Smooth muscle cell (in vitro differentiated cells): Measurements from ENCODE around the gene CFAP61. TPM values are rescaled to one million over a fixed set of nuclear protein-coding genes. Genes with fewer than 3 reads are reported as not detected.

ENCODE experiments used
- DNase-seq: peaks from one replicate; lab custom pipeline; 2025; ENCODE audit not compliant: unreplicated experiment; lab: John Stamatoyannopoulos, UW
- H2AFZ ChIP-seq: fragments of 200-600 bp; sonication (generic); 2 replicates; pipeline ENCODE4 v1.6.0; 2016; ENCODE audit warnings: antibody characterized with exemption, low read depth, mild to moderate bottlenecking
- H3F3A ChIP-seq: fragments of 200-600 bp; sonication (generic); 2 replicates; pipeline ENCODE4 v1.6.0; 2017; ENCODE audit warnings: antibody characterized with exemption, low read depth
- H3K27ac ChIP-seq: fragments of 200-600 bp; sonication (generic); 2 replicates; pipeline ENCODE4 v1.5.1; 2016; ENCODE audit warnings: low read depth, mild to moderate bottlenecking
- H3K27me3 ChIP-seq: fragments of 200-600 bp; sonication (generic); 2 replicates; pipeline ENCODE4 v1.6.1; 2016; ENCODE audit warnings: low read depth, mild to moderate bottlenecking
- H3K36me3 ChIP-seq: fragments of 200-600 bp; sonication (generic); 2 replicates; pipeline ENCODE4 v1.5.1; 2016; ENCODE audit warnings: low read depth
- H3K4me1 ChIP-seq: fragments of 200-600 bp; sonication (generic); 2 replicates; pipeline ENCODE4 v1.5.1; 2016; ENCODE audit warnings: low read depth
- H3K4me2 ChIP-seq: fragments of 200-600 bp; sonication (generic); 2 replicates; pipeline ENCODE4 v1.6.0; 2016; ENCODE audit warnings: mild to moderate bottlenecking
- H3K4me3 ChIP-seq: fragments of 200-600 bp; sonication (generic); 2 replicates; pipeline ENCODE4 v1.5.1; 2016; ENCODE audit warnings: mild to moderate bottlenecking
- H3K79me2 ChIP-seq: fragments of 200-600 bp; sonication (generic); 2 replicates; pipeline ENCODE4 v1.6.0; 2016; ENCODE audit warnings: low read depth, mild to moderate bottlenecking
- H3K9ac ChIP-seq: fragments of 200-600 bp; sonication (generic); 2 replicates; pipeline ENCODE4 v1.6.0; 2016; ENCODE audit warnings: low read depth
- H3K9me3 ChIP-seq: fragments of 200-600 bp; sonication (generic); replicated peaks from 2 replicates; pipeline ENCODE4 v1.5.1; 2016; ENCODE audit warnings: low read depth
- H4K20me1 ChIP-seq: fragments of 200-600 bp; sonication (generic); 2 replicates; pipeline ENCODE4 v1.6.0; 2016; ENCODE audit warnings: low read depth
- WGBS: methylation state at CpG from one replicate; pipeline ENCODE4 v1.1.7; 2016; ENCODE audit warnings: low lambda C conversion rate; 5-methylcytosine and 5-hydroxymethylcytosine counted together
- polyA plus RNA-seq: library from polyadenylated mRNA; unstranded; fragments of >200 nt; fragmentation: Nextera tagmentation; extraction: Ambion mirVana; gene quantifications from 2 replicates; pipeline ENCODE4 v1.2.1, GENCODE V29; 2016
- total RNA-seq: library from RNA; depleted of rRNA; stranded (reverse); fragments of >200 nt; gene quantifications from 2 replicates; pipeline ENCODE4 v1.2.3, GENCODE V29; 2014
- TF ChIP-seq, protein P1 (sequence below): fragments of 200-600 bp; sonication (generic); IDR thresholded peaks from 2 replicates; pipeline ENCODE4 v1.5.1; 2017; ENCODE audit warnings: borderline replicate concordance, mild to moderate bottlenecking, antibody characterized with exemption; ENCODE audit not compliant: insufficient read depth, poor library complexity, severe bottlenecking

CFAP61 gene
- total and polyA plus RNA-seq, 2 experiments from 2014 or later = not detected

DNA sequence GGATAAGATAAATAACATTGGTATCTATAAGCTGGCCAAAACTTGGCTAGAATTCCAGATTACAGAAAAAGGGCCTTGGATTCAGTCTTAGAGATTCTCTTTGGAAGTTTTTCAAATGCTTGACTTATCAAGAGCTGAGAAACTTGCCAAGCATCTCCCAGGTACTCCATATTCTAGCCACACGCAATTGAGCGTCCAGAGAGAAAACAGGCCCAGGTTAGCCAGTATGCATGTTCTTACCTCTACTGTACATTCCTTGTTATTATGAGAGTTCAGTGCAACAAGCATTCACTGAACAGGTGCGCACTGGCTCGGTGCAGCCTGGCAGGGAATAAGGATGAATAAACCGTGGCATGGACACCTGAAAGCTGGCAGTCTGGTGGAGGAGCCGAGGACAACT is 13.7 kb upstream of the CFAP61 start:
- H3F3A ChIP-seq = peaks cover 14% of the 10 kb centered on the region
- no peaks in the 10 kb centered on the region for H4K20me1 ChIP-seq
- H3K27me3 ChIP-seq = no peaks in the 10 kb centered on the region
- TF ChIP-seq, protein P1, sequence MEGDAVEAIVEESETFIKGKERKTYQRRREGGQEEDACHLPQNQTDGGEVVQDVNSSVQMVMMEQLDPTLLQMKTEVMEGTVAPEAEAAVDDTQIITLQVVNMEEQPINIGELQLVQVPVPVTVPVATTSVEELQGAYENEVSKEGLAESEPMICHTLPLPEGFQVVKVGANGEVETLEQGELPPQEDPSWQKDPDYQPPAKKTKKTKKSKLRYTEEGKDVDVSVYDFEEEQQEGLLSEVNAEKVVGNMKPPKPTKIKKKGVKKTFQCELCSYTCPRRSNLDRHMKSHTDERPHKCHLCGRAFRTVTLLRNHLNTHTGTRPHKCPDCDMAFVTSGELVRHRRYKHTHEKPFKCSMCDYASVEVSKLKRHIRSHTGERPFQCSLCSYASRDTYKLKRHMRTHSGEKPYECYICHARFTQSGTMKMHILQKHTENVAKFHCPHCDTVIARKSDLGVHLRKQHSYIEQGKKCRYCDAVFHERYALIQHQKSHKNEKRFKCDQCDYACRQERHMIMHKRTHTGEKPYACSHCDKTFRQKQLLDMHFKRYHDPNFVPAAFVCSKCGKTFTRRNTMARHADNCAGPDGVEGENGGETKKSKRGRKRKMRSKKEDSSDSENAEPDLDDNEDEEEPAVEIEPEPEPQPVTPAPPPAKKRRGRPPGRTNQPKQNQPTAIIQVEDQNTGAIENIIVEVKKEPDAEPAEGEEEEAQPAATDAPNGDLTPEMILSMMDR = no peak
- H3K4me2 ChIP-seq = no peak overlapping the region
- H2AFZ ChIP-seq = no peak overlapping the region
- 97% methylated on average over 6 of the region's 6 CpGs for WGBS
- no peaks in the 10 kb centered on the region for H3K4me1 ChIP-seq
- H3K79me2 ChIP-seq = no peaks in the 10 kb centered on the region
- H3K27ac ChIP-seq = no peak overlapping the region
- no peak overlapping the region for H3K9ac ChIP-seq
- H3K36me3 ChIP-seq = peaks cover 52% of the 10 kb centered on the region
- no peaks in the 10 kb centered on the region for H3K9me3 ChIP-seq
- no peak for DNase-seq
- no peak overlapping the region for H3K4me3 ChIP-seq

DNA sequence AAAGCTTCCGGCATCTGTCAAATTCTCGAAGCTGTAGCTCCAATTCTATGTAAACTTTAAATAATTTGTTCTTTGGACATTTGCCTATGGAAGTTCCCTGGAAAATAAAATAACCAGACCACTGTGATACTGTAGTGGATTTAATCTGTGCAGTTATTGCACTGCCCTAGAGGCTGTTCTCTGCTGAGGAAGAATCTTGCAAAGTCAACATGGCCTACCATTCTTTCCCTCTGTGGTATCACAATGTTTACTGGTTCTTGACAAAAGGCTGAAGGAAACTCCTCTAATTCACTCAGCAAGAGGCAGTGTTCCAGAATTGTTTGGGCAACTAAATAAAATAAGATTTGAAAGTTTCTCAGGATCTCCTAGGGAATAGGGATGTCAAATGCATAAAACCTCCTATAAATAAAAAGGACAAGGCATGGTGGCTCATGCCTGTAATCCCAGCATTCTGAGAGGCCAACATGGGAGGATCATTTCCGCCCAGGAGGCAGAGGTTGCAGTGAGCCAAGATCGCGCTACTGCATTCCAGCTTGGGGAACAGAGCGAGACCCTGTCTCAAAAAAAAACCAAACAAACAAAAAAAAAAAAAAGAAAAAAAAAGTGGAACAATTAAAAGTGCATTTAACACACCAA is 12.5 kb upstream of the CFAP61 start:
- no peak for DNase-seq
- no peak overlapping the region for H3K4me3 ChIP-seq
- H3K79me2 ChIP-seq = no peaks in the 10 kb centered on the region
- TF ChIP-seq, protein P1 = no peak
- H3K9ac ChIP-seq = no peak overlapping the region
- no peaks in the 10 kb centered on the region for H3K9me3 ChIP-seq
- no peak overlapping the region for H3K27ac ChIP-seq
- 98% methylated on average over 6 of the region's 6 CpGs for WGBS
- no peaks in the 10 kb centered on the region for H3K27me3 ChIP-seq
- no peaks in the 10 kb centered on the region for H3K4me1 ChIP-seq
- no peaks in the 10 kb centered on the region for H4K20me1 ChIP-seq
- H3K4me2 ChIP-seq = no peak overlapping the region
- H2AFZ ChIP-seq = no peak overlapping the region
- H3F3A ChIP-seq = peaks cover 7% of the 10 kb centered on the region
- peaks cover 46% of the 10 kb centered on the region for H3K36me3 ChIP-seq

DNA sequence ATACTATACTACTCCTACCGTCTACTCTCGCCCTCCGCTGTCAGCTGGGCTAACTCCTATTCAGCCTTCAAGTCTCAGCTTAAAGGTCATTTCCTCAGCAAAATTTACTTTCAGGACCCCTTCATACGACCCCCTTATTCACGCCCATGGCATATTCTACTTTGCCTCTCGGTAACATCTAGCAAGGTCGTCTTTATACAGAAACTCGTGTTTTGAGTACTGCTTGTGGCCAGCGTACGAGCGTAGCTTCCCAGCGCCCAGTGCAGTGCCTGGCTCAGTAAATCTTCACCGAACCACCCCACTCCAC is 612 bp upstream of the CFAP61 start:
- Histone ChIP-seq H3K27ac (peak overlapping the region; percentile 82), H3K27me3 (peaks cover 5% of the 10 kb centered on the region), H3K4me3 (peak overlapping the region; percentile 92), H3K79me2 (peaks cover 20% of the 10 kb centered on the region), H3K9me3 (no peaks in the 10 kb centered on the region), H3K4me1 (peaks cover 14% of the 10 kb centered on the region), H3K9ac (peak overlapping the region; percentile 92), H3F3A (no peaks in the 10 kb centered on the region), H3K36me3 (peaks cover 26% of the 10 kb centered on the region), H3K4me2 (peak overlapping the region; percentile 95), H4K20me1 (peaks cover 3% of the 10 kb centered on the region), H2AFZ (peak overlapping the region; percentile 95)
- no peak for DNase-seq
- TF ChIP-seq, protein P1 = no peak
- 3% methylated on average over 13 of the region's 13 CpGs for WGBS
